ENCODE data around the gene FAM204A. TPM values are rescaled to one million over a fixed set of nuclear protein-coding genes. Genes with fewer than 3 reads are reported as not detected.
A peak's percentile ranks its signal among the peaks of the same experiment; 100 is the strongest.

FAM204A gene
- 85.5 TPM for polyA plus RNA-seq (2013, experiment 1 of 2)
- 88.4 TPM for polyA plus RNA-seq (2013, experiment 2 of 2)

GRCh38 chr10:118341791-118342637 is at the start of gene FAM204A:
Gene FAM204A (minus strand): TSS chr10:118342324. CDS start chr10:118336415, 5,909 bp downstream.
- H2BK12ac ChIP-seq (ENCODE audit: low read length in 2 of 2) = no peak within 1 kb of the TSS
- H3K27ac ChIP-seq (ENCODE audit: low read length, poor library complexity, severe bottlenecking) = no peak within 1 kb of the TSS
- H3K4me1 ChIP-seq (ENCODE audit: control insufficient read depth, insufficient read depth, low read depth, low read length) = peaks cover 2% of the 10 kb centered on the region
- no peak within 1 kb of the TSS for H2BK15ac ChIP-seq (ENCODE audit: low read depth, poor library complexity, severe bottlenecking)
- peak within 1 kb of the TSS; percentile 95 for H3K9ac ChIP-seq (ENCODE audit: low read length)
- H3K36me3 ChIP-seq (ENCODE audit: control insufficient read depth in 1 of 2, insufficient read depth in 2 of 2, low read depth in 1 of 2, low read length in 2 of 2) = peaks cover 3 to 11% of the 10 kb centered on the region in 2 experiments
- peak within 1 kb of the TSS; percentile 81 for H3K4me2 ChIP-seq (ENCODE audit: low read length, poor library complexity, severe bottlenecking)
- H3K4ac ChIP-seq (ENCODE audit: low read depth in 1 of 2, low read length in 2 of 2) = peak within 1 kb of the TSS in 1 of 2 experiments; percentile 65
- WGBS = under 1% methylated on average over 41 of the region's 45 CpGs
- no peak within 1 kb of the TSS for H2AK5ac ChIP-seq (ENCODE audit: low read length, severe bottlenecking)
- H3K79me1 ChIP-seq (replicated peaks; ENCODE audit: low read length, poor library complexity, severe bottlenecking) = peaks cover 10% of the 10 kb centered on the region
- H4K8ac ChIP-seq (ENCODE audit: low read length) = peak within 1 kb of the TSS; percentile 92
- peak within 1 kb of the TSS; percentile 72 for H2AFZ ChIP-seq (ENCODE audit: low read depth, low read length)
- DNase-seq = peak; percentile 95
- H3K23ac ChIP-seq (ENCODE audit: low read length in 2 of 2) = no peak within 1 kb of the TSS
- no peak within 1 kb of the TSS for H2BK120ac ChIP-seq (ENCODE audit: low read depth, low read length)
- peak within 1 kb of the TSS; percentile 4 to 55 for H3K18ac ChIP-seq (ENCODE audit: low read depth in 1 of 2, low read length in 2 of 2)
- H4K91ac ChIP-seq (ENCODE audit: low read length) = no peak within 1 kb of the TSS
- H3K14ac ChIP-seq (ENCODE audit: low read length in 2 of 2) = peak within 1 kb of the TSS in 1 of 2 experiments; percentile 22
- H3K4me3 ChIP-seq (ENCODE audit: insufficient read depth in 1 of 2, low read depth in 1 of 2, low read length in 2 of 2) = peak within 1 kb of the TSS; percentile 87 to 98
- no peak within 1 kb of the TSS for H2BK5ac ChIP-seq (ENCODE audit: low read depth, low read length, poor library complexity, severe bottlenecking)
- no peaks in the 10 kb centered on the region for H3K9me3 ChIP-seq (ENCODE audit: control insufficient read depth, low read length)
- peaks cover 0 to 3% of the 10 kb centered on the region in 2 experiments for H3K27me3 ChIP-seq (ENCODE audit: control insufficient read depth in 1 of 2, insufficient read depth in 1 of 2, low read length in 2 of 2)

GRCh38 chr10:118383699-118384098 is 41.6 kb upstream of the FAM204A start:
- Histone ChIP-seq H2AK5ac (ENCODE audit: low read length, severe bottlenecking) (no peak overlapping the region), H3K4me3 (ENCODE audit: insufficient read depth in 1 of 2, low read depth in 1 of 2, low read length in 2 of 2) (no peak overlapping the region), H3K23ac (ENCODE audit: low read length in 2 of 2) (no peak overlapping the region), H3K36me3 (ENCODE audit: control insufficient read depth in 1 of 2, insufficient read depth in 2 of 2, low read depth in 1 of 2, low read length in 2 of 2) (no peaks in the 10 kb centered on the region), H2BK15ac (ENCODE audit: low read depth, poor library complexity, severe bottlenecking) (no peak overlapping the region), H3K18ac (ENCODE audit: low read depth in 1 of 2, low read length in 2 of 2) (no peak overlapping the region), H3K4me2 (ENCODE audit: low read length, poor library complexity, severe bottlenecking) (no peak overlapping the region), H3K14ac (ENCODE audit: low read length in 2 of 2) (no peak overlapping the region), H3K4me1 (ENCODE audit: control insufficient read depth, insufficient read depth, low read depth, low read length) (no peaks in the 10 kb centered on the region), H3K27me3 (ENCODE audit: control insufficient read depth in 1 of 2, insufficient read depth in 1 of 2, low read length in 2 of 2) (peaks cover 5 to 46% of the 10 kb centered on the region in 2 experiments), H2BK12ac (ENCODE audit: low read length in 2 of 2) (no peak overlapping the region), H2AFZ (ENCODE audit: low read depth, low read length) (no peak overlapping the region), H3K9me3 (ENCODE audit: control insufficient read depth, low read length) (peaks cover 4% of the 10 kb centered on the region), H3K4ac (ENCODE audit: low read depth in 1 of 2, low read length in 2 of 2) (no peak overlapping the region), H3K9ac (ENCODE audit: low read length) (no peak overlapping the region), H3K79me1 (replicated peaks; ENCODE audit: low read length, poor library complexity, severe bottlenecking) (no peaks in the 10 kb centered on the region), H3K27ac (ENCODE audit: low read length, poor library complexity, severe bottlenecking) (no peak overlapping the region), H2BK5ac (ENCODE audit: low read depth, low read length, poor library complexity, severe bottlenecking) (no peak overlapping the region), H2BK120ac (ENCODE audit: low read depth, low read length) (no peak overlapping the region), H4K91ac (ENCODE audit: low read length) (no peak overlapping the region), H4K8ac (ENCODE audit: low read length) (no peak overlapping the region)
- 43% methylated on average over 1 of the region's 1 CpG for WGBS
- DNase-seq = no peak

- 91% methylated on average over 4 of the region's 4 CpGs for WGBS
- H2BK5ac ChIP-seq (ENCODE audit: low read depth, low read length, poor library complexity, severe bottlenecking) = no peak overlapping the region
- no peak overlapping the region for H2BK12ac ChIP-seq (ENCODE audit: low read length in 2 of 2)
- no peaks in the 10 kb centered on the region for H3K79me1 ChIP-seq (replicated peaks; ENCODE audit: low read length, poor library complexity, severe bottlenecking)
- no peak overlapping the region for H3K27ac ChIP-seq (ENCODE audit: low read length, poor library complexity, severe bottlenecking)
- no peak overlapping the region for H3K4me2 ChIP-seq (ENCODE audit: low read length, poor library complexity, severe bottlenecking)
- DNase-seq = no peak
- H3K4me3 ChIP-seq (ENCODE audit: insufficient read depth in 1 of 2, low read depth in 1 of 2, low read length in 2 of 2) = no peak overlapping the region
- no peak overlapping the region for H4K8ac ChIP-seq (ENCODE audit: low read length)
- H2BK120ac ChIP-seq (ENCODE audit: low read depth, low read length) = no peak overlapping the region
- no peak overlapping the region for H4K91ac ChIP-seq (ENCODE audit: low read length)
- no peak overlapping the region for H2AK5ac ChIP-seq (ENCODE audit: low read length, severe bottlenecking)
- H3K9ac ChIP-seq (ENCODE audit: low read length) = no peak overlapping the region
- no peaks in the 10 kb centered on the region for H3K36me3 ChIP-seq (ENCODE audit: control insufficient read depth in 1 of 2, insufficient read depth in 2 of 2, low read depth in 1 of 2, low read length in 2 of 2)
- H3K9me3 ChIP-seq (ENCODE audit: control insufficient read depth, low read length) = no peaks in the 10 kb centered on the region
- H3K4me1 ChIP-seq (ENCODE audit: control insufficient read depth, insufficient read depth, low read depth, low read length) = no peaks in the 10 kb centered on the region
- no peak overlapping the region for H3K18ac ChIP-seq (ENCODE audit: low read depth in 1 of 2, low read length in 2 of 2)
- H3K4ac ChIP-seq (ENCODE audit: low read depth in 1 of 2, low read length in 2 of 2) = no peak overlapping the region
- H3K27me3 ChIP-seq (ENCODE audit: control insufficient read depth in 1 of 2, insufficient read depth in 1 of 2, low read length in 2 of 2) = peaks cover 5 to 46% of the 10 kb centered on the region in 2 experiments
- H2AFZ ChIP-seq (ENCODE audit: low read depth, low read length) = no peak overlapping the region
- H3K14ac ChIP-seq (ENCODE audit: low read length in 2 of 2) = no peak overlapping the region
- no peak overlapping the region for H3K23ac ChIP-seq (ENCODE audit: low read length in 2 of 2)
- H2BK15ac ChIP-seq (ENCODE audit: low read depth, poor library complexity, severe bottlenecking) = no peak overlapping the region
Measured at GRCh38 chr10:118383063-118383689, 41.1 kb upstream of the FAM204A start.

GRCh38 chr10:118374404-118374803 is 32.3 kb upstream of the FAM204A start:
- Histone ChIP-seq H3K4me2 (ENCODE audit: low read length, poor library complexity, severe bottlenecking) (no peak overlapping the region), H2AFZ (ENCODE audit: low read depth, low read length) (no peak overlapping the region), H3K4me3 (ENCODE audit: insufficient read depth in 1 of 2, low read depth in 1 of 2, low read length in 2 of 2) (no peak overlapping the region), H3K14ac (ENCODE audit: low read length in 2 of 2) (no peak overlapping the region), H4K91ac (ENCODE audit: low read length) (no peak overlapping the region), H2AK5ac (ENCODE audit: low read length, severe bottlenecking) (no peak overlapping the region), H2BK12ac (ENCODE audit: low read length in 2 of 2) (no peak overlapping the region), H3K9ac (ENCODE audit: low read length) (no peak overlapping the region), H3K9me3 (ENCODE audit: control insufficient read depth, low read length) (no peaks in the 10 kb centered on the region), H4K8ac (ENCODE audit: low read length) (no peak overlapping the region), H3K23ac (ENCODE audit: low read length in 2 of 2) (no peak overlapping the region), H2BK5ac (ENCODE audit: low read depth, low read length, poor library complexity, severe bottlenecking) (no peak overlapping the region), H3K27me3 (ENCODE audit: control insufficient read depth in 1 of 2, insufficient read depth in 1 of 2, low read length in 2 of 2) (peaks cover 0 to 17% of the 10 kb centered on the region in 2 experiments), H2BK120ac (ENCODE audit: low read depth, low read length) (no peak overlapping the region), H3K18ac (ENCODE audit: low read depth in 1 of 2, low read length in 2 of 2) (no peak overlapping the region), H3K36me3 (ENCODE audit: control insufficient read depth in 1 of 2, insufficient read depth in 2 of 2, low read depth in 1 of 2, low read length in 2 of 2) (no peaks in the 10 kb centered on the region), H2BK15ac (ENCODE audit: low read depth, poor library complexity, severe bottlenecking) (no peak overlapping the region), H3K4ac (ENCODE audit: low read depth in 1 of 2, low read length in 2 of 2) (no peak overlapping the region), H3K4me1 (ENCODE audit: control insufficient read depth, insufficient read depth, low read depth, low read length) (no peaks in the 10 kb centered on the region), H3K27ac (ENCODE audit: low read length, poor library complexity, severe bottlenecking) (peak overlapping the region; percentile 63), H3K79me1 (replicated peaks; ENCODE audit: low read length, poor library complexity, severe bottlenecking) (no peaks in the 10 kb centered on the region)
- no peak for DNase-seq
